GM23248 (cell line): ENCODE results near the gene LRRC36.

ENCODE experiments used
- EZH2 ChIP-seq: fragments of 200-600 bp; sonication (generic); IDR thresholded peaks from 2 replicates; pipeline ENCODE4 v1.6.1; 2018; ENCODE audit warnings: antibody characterized with exemption, mild to moderate bottlenecking; ENCODE audit not compliant: insufficient read depth, poor library complexity, severe bottlenecking
- EZH2phosphoT487 ChIP-seq: fragments of 200-600 bp; sonication (generic); IDR thresholded peaks from 2 replicates; pipeline ENCODE4 v1.6.1; 2018; ENCODE audit warnings: antibody characterized with exemption, moderate library complexity, mild to moderate bottlenecking, low read depth; ENCODE audit not compliant: insufficient read depth

- TF ChIP-seq EZH2 = no peak
- TF ChIP-seq EZH2phosphoT487 = no peak
These were observed 49.2 kb upstream of the LRRC36 start for GRCh38 chr16:67277294-67277998.
